Epidermal melanocyte (primary cell): ENCODE measurements around the gene GTPBP10.

Experiments
- DNase-seq: peaks from one replicate; pipeline ENCODE4 v3.0.0; 2011; ENCODE audit warnings: low spot score; ENCODE audit not compliant: insufficient read length

GTPBP10 gene

DNA sequence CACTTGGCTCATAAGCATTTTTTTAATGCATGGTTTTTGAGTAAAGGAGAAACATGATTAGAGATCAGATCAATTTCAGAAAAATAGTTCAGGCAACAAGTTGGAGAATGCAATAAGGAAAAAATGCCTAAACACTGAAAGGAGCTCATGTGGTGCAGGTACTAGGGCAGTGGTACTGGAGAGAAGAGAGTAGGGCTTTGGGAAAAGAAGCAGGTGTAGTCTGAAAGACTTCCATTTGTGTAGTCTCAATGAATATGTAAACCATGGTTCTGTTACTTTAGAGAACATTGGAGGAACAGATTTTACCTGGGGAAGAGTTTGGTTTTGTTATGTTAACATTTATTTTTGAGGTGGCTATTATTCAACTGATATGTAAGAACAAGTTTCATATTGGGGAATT is 5.5 kb downstream of the GTPBP10 start:
- DNase-seq, result no peak

DNA sequence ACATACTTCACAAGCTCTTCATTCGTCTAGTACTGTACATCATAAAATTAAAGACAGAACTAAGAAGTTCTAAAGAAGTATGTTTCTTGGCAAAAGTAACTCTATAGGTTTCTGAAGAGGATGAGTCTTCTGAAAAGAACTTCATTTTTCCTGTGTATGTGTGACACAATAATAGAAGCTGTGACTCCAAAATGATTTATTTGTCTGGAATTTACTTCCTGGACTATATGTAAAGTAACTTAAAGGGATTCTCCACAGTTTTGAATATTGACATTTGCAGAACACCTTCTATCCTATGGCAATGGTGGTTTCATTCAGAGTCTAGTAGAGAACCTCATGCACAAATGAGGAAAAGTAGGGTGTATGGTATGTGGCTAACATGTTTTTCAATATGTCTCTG is 36.9 kb downstream of the GTPBP10 start:
- no peak for DNase-seq

DNA sequence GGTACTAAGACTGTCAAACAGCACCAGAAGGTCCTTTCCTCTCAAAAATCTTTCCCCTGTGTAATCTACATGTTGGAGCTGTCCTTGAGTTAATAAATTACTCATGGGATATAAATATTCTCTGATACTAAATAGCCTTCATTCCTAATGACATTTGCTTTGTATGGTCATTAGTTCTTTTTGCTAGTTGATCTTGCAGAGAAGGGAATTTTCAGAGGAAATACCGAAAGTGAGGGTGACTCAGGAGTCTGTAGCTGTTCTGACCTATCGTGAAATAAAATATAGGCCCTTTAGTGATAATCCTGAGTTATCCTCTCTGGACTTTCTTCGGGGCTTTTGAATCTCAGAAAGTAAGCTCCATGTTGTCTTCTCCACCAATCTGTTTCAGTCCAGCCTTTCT is 37.3 kb downstream of the GTPBP10 start:
- DNase-seq, result no peak

DNA sequence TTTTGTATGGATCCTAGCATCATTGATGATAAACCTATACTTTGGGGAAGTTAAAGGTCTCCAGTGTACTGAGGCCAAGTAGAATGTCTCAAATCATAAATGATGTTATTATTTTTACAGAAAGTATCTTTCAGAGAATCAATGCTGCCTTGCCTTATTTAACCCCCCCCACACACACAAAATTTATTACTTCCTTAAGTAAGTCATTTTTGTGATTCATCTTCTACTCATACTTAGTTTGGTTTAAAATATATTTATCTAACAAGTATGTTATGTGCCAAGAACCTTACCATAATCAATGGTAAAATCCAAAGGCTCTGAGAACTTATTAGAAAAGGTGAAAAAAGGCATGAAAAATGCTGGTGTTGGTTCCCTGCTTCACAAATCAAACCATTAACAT is 37.9 kb downstream of the GTPBP10 start:
- DNase-seq, result no peak

DNA sequence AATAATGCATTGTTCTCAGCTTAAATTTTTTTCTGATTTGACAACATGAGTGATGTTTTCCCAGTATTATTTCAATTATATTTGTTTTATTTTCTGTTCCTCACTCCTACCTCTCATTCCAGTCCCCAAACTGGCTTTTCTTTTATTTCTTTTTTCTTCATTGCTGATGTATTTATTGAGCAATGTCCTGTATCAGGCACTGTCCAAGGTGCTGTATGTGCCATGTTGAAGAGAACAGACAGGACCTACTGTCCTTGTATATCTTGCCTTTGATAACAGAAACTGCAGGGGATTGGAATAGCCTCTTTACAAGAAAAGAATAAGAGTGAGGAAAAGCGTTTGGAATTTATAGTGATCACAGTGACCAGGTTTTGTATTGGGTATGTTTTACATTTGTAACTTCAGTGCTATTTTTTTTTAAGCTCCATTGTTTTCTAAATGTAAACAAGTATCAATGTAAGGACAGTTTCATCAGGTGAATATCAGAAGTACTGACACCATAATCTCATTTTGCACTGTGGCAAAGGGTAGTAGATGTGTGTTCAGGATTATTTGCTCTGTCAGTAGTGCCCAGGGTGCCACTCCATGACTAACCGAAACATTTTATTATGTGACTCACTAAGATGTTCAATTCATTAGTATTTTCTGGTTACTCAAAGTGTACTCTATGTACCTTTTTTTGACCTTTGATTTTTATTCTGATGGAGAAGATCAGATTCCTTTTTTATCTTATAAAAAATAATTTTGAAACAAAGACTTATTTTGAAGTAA is 41.1 kb downstream of the GTPBP10 start:
- DNase-seq, result no peak

DNA sequence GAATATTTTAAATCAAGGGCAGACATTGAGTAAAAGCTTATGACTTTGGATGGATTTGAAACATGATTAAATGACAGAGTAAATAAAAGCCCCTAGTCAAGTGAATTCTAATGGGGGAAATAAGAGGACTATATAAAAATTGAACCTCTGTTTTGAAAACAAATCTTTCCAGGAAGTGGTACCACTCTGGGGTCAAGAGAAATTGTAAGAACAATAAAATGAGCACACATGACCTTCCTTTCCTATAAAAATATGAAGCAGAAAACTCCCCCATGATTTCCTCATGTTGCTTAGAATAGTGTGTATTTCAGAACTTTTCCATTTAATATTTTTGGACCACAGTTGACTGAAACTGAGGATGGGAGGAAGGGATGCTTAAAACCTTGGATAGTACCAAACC is 44.4 kb downstream of the GTPBP10 start:
- no peak for DNase-seq

DNA sequence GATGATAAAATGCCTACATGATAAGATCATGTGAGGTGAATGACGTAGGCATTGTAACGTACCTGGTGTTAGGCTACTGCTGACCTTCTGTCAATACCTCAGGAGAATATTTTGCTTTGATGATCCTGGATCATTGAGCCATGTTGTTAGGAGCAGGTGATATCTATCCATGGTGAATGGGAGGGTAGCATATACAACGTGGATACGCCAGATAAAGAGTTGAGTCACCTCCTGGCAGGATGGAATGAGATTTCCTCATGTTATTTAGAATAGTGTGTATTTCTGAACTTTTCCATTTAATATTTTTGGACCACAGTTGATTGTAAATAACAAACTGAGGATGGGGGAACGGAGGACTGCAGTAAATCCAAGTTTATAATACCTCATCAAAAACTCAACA is 45.0 kb downstream of the GTPBP10 start:
- no peak for DNase-seq

DNA sequence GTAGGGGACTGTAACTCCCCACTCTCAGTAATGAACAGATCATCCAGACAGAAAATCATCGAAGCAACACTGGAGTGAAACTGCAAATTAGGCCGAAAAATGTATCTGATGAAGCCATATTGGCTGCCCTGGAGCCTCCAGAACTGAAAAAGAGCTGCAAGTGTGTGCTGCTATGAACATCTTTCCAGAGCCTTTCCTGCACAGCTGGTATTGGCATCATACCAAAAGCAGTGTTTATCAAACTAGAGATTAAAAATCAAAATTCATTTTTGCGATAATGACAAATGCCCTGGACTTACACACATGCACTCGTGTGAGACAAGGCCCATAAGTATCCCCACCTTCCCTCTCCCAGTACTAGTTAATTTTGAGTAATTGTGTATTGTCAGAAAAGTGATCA is 49.9 kb downstream of the GTPBP10 start:
- no peak for DNase-seq

DNA sequence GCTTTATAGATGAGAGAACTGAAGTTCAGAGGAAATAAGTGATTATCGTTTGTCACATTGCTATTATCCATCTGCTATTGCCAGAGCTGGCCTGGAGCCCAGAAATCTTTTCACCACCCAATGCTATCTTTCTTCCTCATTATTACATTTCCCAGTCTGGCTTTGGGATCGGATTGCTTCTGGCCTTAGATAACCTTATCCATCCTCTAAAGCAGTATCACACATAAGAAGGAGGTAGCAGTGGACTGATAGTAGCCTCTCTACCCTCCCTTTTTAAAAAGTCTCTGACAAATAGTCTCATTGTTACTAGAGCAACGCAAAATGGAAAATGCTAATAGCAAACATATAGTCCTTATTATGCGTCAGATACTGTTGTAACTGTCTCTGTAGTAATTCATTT is 55.5 kb downstream of the GTPBP10 start:
- DNase-seq, result no peak

DNA sequence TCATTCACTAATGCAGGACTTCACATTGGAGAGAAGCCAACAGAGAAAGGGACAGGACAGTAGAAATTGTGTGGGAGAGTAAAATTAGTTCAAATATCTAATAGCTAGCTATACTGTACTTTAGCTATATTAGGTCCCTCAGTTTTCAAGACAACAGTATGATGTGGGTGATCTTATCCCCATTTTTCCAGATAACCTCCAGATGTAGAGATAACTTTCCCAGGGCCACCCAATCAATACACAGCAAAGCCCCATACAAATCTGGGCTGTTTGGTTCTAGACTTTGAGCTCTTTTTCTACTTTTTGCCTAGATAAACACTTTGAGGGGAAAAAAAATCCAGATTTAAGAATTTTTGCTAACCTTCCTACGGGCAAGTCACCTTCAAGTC is 56.3 kb downstream of the GTPBP10 start:
- DNase-seq, result no peak

DNA sequence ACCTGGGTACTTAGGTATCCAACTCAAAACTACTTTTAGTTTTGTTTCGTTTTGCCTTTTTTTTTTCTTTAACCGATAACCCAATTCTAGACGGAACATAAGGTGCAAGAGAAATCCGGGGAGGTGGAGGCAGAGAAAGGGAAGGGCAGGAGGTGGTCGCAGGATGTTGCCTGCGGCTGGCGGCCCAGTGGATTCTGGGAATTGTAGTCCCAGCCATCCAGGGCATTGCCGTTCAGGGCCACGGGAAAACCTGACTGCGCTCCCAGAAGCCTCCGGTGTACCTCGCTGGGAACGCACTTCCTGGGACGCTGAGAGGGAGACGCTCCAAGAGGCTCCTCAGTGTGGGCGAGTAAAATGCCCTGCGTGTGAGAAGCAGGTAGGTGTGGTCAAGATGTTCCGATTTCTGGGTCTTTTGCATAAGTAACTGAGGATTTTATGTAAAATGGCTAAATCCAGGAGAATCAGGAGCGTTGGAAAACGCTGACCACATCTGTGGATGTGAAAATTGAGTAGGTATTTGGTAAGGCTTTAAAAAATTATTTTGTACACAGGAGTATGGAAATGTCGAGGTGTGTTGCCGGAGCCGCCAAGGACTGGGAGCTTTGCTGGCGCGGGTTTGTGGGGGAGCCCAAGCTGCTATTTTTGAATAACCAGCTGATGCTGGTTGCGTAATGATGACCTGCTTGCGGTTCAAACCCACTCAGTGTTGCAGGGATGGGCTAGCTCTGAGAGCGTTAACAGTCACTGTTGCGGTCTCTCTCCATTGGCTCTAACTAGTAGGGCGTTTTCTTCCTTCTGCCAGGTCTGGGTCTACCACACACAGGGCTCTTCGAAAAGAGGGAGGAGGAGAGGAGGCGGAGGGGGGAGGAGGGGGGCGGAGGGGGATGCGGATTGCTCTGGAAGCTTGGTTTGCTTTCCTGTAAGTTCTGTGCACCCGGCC is 56.9 kb downstream of the GTPBP10 start, which contains the start of gene CLDN12:
Gene CLDN12, plus strand, starts transcription at position 288 of the 940 bp plus-strand sequence. CDS start 9,216 bp downstream, outside the sequence.
- DNase-seq, result peak; percentile 77

DNA sequence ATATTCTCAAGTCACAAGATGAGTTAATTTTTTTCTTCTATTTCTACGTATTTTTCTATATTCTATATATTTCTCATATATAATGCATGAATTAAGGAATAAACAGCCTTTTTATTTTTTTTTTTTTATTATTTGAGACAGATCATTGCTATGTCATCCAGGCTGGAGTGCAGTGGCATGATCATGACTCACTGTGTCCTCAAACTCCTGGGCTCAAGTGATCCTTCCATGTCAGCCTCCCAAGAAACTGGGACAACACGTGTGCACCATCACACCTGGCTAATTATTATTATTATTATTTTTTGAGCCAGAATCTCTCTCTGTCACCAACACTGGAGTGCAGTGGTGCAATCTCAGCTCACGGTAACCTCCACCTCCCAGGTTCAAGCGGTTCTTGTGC is 58.3 kb downstream of the GTPBP10 start:
- no peak for DNase-seq

DNA sequence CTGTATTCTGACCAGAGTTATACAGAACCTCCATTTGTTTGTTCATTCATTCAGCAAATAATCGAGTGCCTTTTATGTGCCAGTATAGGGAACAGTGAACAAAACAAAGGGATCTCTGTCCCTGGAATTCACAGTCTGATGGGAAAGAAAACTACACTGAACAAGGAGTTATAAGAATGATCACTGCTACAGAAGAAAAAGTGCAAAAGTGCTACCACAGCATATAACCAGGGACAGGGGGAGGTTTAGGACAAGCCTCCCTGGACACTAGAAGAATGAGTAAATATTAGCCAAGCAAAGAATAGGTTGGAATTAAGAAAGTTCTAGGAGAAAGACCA is 60.9 kb downstream of the GTPBP10 start:
- peak; percentile 27 for DNase-seq

DNA sequence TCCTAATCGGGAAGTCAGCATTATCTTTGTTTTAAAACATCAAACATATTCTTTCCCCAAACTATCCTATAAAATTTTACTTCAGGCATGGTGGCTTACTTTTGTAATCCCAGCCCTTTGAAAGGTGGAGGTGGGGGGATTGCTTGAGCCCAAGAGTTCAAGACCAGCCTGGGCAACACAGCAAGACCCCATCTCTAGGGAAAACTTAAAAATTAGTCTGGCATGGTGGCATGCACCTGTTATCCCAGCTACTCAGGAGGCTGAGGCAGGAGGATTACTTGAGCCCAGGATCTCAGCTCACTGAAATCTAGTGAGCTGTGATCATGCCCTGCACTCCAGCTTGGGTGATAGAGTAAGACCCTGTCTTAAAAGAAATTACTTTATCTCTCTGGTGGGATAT is 61.6 kb downstream of the GTPBP10 start:
- no peak for DNase-seq

DNA sequence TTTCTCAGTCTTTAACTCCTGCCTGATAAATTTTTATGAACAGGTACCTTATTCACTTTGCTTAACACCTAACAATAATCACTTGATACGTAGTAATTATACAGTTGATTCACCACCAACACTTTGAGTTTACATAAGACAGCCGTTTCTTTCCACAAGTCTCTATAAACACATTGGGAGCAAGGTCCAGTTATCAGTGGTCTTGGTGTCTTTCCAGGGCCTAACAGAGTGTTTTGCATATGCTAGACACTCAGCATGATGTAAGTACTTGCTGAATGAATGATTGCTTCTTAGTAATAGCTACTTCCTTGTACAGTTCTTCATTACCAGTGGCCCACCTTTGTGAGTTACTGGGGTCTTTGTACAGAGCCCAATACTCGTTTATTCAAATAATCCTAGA is 63.2 kb downstream of the GTPBP10 start:
- no peak for DNase-seq

DNA sequence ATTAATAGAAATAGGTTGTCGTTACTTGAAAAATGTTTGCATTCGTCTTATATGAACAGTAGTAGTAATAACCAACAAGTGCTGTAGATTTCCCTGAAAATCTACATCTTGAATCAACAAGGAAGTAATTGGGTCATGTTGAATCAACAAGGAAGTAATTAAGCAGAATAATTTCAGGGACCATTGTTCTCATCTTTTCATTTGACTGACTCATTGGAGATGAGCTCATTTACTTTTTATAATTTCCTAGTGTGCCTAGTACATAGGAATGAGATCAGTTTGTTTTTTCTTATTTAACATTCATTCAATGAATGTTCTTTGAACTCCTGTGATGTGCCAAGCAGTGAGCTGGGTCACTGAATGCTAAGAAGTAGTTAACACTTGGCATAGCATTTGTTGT is 65.0 kb downstream of the GTPBP10 start:
- DNase-seq, result no peak

DNA sequence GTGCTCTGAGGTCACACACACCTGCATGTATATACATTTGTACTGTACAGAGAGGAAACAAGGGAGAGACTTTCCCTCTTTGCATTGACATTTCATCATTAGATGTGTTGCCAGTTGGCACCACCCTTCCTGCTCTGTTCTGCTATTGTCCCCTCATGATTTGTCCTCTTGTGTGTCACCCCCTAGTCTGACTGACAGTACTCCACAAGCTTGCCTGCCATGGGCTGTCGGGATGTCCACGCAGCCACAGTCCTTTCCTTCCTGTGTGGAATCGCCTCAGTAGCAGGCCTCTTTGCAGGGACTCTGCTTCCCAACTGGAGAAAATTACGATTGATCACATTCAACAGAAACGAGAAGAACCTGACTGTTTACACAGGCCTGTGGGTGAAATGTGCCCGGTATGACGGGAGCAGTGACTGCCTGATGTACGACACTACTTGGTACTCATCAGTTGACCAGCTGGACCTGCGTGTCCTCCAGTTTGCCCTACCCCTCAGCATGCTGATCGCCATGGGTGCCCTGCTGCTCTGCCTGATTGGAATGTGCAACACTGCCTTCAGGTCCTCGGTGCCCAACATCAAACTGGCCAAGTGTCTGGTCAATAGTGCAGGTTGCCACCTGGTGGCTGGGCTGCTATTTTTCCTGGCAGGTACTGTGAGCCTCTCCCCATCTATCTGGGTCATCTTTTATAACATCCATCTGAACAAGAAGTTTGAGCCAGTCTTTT is 66.1 kb downstream of the GTPBP10 start:
- DNase-seq, result no peak

DNA sequence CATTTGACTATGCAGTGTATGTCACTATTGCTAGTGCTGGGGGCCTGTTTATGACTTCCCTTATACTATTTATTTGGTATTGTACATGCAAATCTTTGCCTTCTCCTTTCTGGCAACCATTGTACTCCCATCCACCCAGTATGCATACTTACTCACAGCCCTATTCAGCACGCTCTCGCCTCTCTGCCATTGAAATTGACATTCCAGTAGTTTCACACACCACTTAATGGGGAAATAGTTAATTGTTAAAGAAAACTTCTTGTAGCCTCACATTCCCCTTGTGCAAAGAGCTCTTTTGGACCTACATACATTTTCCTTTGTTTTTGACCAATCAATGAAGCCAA is 66.6 kb downstream of the GTPBP10 start:
- DNase-seq, result no peak

DNA sequence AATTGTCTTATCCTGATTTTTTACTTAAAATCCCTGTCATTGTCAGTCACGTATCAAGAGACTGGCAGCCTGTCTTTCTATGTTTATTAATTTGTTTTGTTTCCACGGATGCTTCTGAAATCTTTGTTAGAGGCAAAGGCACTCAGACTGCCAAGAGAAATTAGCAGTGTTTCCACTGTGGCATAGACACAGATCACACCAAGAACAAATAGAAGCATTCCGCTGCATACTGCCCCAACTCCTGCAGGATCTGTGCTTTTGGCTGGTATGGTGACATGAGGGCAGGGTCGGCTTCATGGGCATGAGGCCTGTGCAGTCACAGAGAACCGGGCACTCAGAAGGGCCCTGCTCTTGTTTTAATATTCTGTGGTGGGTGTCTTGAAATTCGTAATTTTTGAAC is 75.1 kb downstream of the GTPBP10 start:
- DNase-seq, result no peak

DNA sequence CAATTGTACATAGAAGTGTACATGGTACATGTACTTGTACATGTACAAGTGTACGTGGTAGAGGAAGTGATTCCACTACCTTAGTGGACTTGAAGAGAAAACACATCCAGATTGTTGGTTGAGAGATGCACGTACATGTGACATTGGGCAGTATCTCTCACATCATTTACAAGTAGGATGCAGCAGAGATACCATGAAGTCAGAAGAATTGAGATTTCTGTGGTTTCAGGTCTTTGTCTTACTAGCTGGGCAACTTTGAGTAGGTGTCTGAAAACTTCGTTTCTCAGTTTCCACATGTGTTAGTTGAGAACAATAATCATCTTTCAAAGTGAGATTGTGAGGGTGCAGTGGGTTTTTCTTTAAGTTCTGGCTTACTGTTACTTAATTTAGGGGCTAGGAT is 78.2 kb downstream of the GTPBP10 start:
- no peak for DNase-seq

DNA sequence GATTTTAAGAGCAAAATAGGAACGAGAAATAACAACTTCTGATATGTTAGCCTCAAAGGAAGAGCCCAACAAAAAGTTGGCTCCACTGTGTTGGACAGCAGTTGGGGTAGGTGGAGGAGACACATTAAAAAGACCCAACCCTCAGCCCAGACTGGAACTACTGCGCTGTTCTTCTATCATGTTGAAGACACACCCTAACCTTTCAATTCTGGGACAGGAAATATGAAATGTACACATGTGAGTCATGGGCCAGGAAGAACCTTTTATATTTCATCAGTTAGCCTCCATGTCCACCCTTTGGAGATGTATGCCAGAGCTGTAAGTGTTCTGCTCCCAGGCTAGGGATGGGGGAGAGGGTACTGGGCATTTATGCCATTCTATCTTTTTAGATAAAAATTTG is 78.9 kb downstream of the GTPBP10 start:
- DNase-seq, result no peak
